Measurements from ENCODE around the gene HNRNPF.
"Not testable (repeated sequence)": the region's sequence is repeated elsewhere in the genome, so short reads cannot be mapped to it uniquely, and the experiment has no call there.

HNRNPF gene

DNA sequence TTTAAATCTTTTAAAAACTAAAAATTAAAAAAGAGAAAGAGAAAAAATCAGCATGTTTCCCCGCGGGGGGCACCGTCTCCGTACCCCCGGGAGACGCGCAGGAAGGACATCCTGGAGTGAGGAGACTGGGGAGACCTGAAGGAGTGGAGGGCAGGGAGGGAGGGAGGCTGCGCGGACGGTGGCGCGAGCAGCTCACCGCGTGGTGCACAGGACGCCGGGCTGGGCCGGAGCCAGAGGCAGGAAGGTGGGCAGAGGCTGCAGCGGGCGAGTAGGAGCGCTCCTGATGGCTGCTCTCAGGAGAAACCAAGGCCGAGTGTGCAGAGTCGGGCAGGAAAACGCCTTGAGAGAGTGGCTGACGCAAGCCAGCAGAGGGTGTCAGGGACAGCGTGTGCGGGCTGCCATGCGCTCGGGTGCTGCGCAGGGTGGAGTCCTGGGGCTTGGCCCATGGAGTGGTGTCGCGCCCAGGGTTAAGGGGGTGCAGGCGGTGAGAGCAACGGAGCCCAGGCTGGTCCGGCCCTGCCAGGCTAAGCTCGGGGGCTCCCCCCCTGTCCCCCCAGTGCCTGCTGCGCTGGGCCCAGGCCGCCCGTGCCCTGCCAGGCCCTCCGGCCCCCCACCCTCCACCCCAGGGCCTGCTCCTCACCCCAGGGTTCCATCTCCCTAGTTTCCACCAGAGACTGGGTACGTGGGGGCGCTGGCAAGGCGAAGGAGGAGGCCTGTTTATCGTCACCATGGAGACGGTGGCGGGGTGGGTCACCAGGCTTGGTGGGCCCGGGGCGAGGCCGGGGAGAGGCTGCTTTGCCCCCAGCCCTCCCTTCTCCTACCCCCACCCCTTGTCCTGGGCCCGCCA is 66.5 kb downstream of the HNRNPF start:
- Histone ChIP-seq H3K27me3 (ENCODE audit: control insufficient read depth in 5 of 5, insufficient read depth in 4 of 5, low read length in 5 of 5) (peaks cover 15 to 26% (median 22%) of the 10 kb centered on the region in 5 donors), H3K9ac (ENCODE audit: low read length in 5 of 5) (no peak overlapping the region), H3K4me3 (ENCODE audit: low read depth in 1 of 5, low read length in 5 of 5) (no peak overlapping the region), H3K9me3 (ENCODE audit: control insufficient read depth in 5 of 5, low read length in 5 of 5) (no peaks in the 10 kb centered on the region), H3K27ac (ENCODE audit: low read depth, low read length) (no peak overlapping the region), H3K4me1 (ENCODE audit: control insufficient read depth in 5 of 5, insufficient read depth in 5 of 5, low read length in 5 of 5) (peaks cover 0 to 4% (median 0%) of the 10 kb centered on the region in 5 donors), H3K36me3 (ENCODE audit: control insufficient read depth in 5 of 5, insufficient read depth in 5 of 5, low read length in 5 of 5) (no peaks in the 10 kb centered on the region)

DNA sequence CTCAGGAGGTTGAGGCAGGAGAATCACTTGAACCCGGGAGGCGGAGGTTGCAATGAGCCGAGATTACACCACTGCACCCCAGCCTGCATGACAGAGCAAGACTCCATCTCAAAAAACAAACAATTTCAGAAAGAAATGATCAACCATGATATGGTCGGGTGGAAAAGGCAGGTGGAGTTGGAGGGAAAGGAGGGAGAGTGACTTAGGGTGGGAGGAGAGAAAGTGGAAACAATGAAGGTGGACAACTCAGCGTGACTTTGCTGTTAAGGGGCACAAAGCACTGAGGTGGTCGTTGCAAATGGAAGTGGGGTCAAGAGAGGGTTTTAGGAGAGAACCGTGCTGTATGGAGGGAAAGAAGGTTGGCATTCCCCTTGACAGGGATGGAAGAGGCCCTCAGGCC is 67.5 kb downstream of the HNRNPF start:
- Histone ChIP-seq H3K9me3 (ENCODE audit: control insufficient read depth in 5 of 5, low read length in 5 of 5) (no peaks in the 10 kb centered on the region), H3K4me3 (ENCODE audit: low read depth in 1 of 5, low read length in 5 of 5) (no peak overlapping the region), H3K36me3 (ENCODE audit: control insufficient read depth in 5 of 5, insufficient read depth in 5 of 5, low read length in 5 of 5) (no peaks in the 10 kb centered on the region)

DNA sequence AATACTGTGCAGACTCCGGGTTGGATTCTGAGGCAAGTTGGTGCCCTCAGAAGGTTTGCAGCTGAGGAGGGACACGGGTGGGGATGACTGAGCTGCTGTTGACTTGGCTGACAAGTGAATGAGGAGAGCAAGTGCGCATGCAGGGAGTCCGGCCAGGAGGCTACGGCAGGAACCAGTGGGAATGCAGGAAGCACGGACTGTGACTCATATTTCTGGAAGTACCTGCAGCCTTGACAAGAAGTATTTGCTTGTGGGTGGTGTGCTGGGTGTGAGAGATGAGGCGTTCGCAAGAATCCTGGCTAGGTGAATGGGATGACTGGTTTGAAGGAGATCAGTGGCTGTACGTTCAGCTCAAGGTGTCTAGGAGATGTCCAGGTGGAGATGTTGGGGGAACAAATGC is 68.4 kb downstream of the HNRNPF start:
- Histone ChIP-seq H3K27me3 (ENCODE audit: control insufficient read depth in 5 of 5, insufficient read depth in 4 of 5, low read length in 5 of 5) (peaks cover 15 to 27% (median 22%) of the 10 kb centered on the region in 5 donors), H3K9me3 (ENCODE audit: control insufficient read depth in 5 of 5, low read length in 5 of 5) (no peaks in the 10 kb centered on the region), H3K4me3 (ENCODE audit: low read depth in 1 of 5, low read length in 5 of 5) (no peak overlapping the region), H3K36me3 (ENCODE audit: control insufficient read depth in 5 of 5, insufficient read depth in 5 of 5, low read length in 5 of 5) (no peaks in the 10 kb centered on the region), H3K4me1 (ENCODE audit: control insufficient read depth in 5 of 5, insufficient read depth in 5 of 5, low read length in 5 of 5) (peaks cover 0 to 4% (median 0%) of the 10 kb centered on the region in 5 donors), H3K27ac (ENCODE audit: low read depth, low read length) (no peak overlapping the region), H3K9ac (ENCODE audit: low read length in 5 of 5) (no peak overlapping the region)

More for the DNA sequence above, 67.5 kb downstream of the HNRNPF start:
- no peak overlapping the region for H3K9ac ChIP-seq (ENCODE audit: low read length in 5 of 5)
- peaks cover 0 to 4% (median 0%) of the 10 kb centered on the region in 5 donors for H3K4me1 ChIP-seq (ENCODE audit: control insufficient read depth in 5 of 5, insufficient read depth in 5 of 5, low read length in 5 of 5)
- no peak overlapping the region for H3K27ac ChIP-seq (ENCODE audit: low read depth, low read length)
- H3K27me3 ChIP-seq (ENCODE audit: control insufficient read depth in 5 of 5, insufficient read depth in 4 of 5, low read length in 5 of 5) = peaks cover 15 to 27% (median 22%) of the 10 kb centered on the region in 5 donors

DNA sequence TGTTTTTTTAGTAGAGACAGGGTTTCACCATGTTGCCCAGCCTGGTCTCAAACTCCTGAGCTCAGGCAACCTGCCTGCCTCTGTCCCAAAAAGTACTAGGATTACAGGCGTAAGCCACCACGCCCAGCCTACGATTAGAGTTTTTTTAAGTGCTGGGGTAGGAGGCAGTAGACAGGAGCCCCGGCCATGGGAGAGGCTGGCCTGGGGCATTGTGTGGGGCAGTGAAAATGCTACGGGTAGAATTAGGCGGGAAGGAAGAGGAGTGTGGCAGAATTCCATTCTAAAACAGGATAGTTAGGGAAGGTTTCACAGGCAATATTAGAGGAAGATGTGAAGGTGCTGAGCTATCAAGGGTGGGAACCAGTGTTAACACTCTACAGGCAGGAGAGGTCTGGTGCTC is 68.9 kb downstream of the HNRNPF start:
- H3K27me3 ChIP-seq (ENCODE audit: control insufficient read depth in 5 of 5, insufficient read depth in 4 of 5, low read length in 5 of 5) = peaks cover 15 to 27% (median 22%) of the 10 kb centered on the region in 5 donors
- H3K4me3 ChIP-seq (ENCODE audit: low read depth in 1 of 5, low read length in 5 of 5) = no peak overlapping the region
- H3K27ac ChIP-seq (ENCODE audit: low read depth, low read length) = no peak overlapping the region
- H3K9ac ChIP-seq (ENCODE audit: low read length in 5 of 5) = no peak overlapping the region
- H3K4me1 ChIP-seq (ENCODE audit: control insufficient read depth in 5 of 5, insufficient read depth in 5 of 5, low read length in 5 of 5) = peaks cover 0 to 4% (median 0%) of the 10 kb centered on the region in 5 donors
- H3K9me3 ChIP-seq (ENCODE audit: control insufficient read depth in 5 of 5, low read length in 5 of 5) = no peaks in the 10 kb centered on the region
- no peaks in the 10 kb centered on the region for H3K36me3 ChIP-seq (ENCODE audit: control insufficient read depth in 5 of 5, insufficient read depth in 5 of 5, low read length in 5 of 5)

DNA sequence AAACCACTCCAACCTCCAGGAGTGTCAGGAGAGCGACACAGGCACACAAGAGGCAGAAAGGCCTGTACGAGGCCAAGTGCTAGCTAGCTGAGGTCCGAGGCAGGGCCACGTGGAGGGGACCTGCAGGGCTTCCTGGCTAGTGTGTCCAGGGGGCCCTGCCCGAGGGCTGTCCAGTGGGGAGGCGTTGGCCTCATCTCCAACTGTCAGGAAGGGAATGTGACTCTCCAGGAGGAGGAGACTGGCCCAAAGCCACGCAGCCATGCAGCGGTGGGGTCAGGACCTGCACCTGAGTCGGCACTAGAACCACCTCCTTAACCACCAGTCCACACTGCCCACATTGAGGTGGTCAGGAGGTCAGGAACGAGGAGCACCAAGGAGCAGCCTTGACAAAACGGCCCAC is 69.8 kb downstream of the HNRNPF start:
- H3K27ac ChIP-seq (ENCODE audit: low read depth, low read length) = no peak overlapping the region
- H3K4me3 ChIP-seq (ENCODE audit: low read depth in 1 of 5, low read length in 5 of 5) = no peak overlapping the region
- no peaks in the 10 kb centered on the region for H3K9me3 ChIP-seq (ENCODE audit: control insufficient read depth in 5 of 5, low read length in 5 of 5)
- no peaks in the 10 kb centered on the region for H3K36me3 ChIP-seq (ENCODE audit: control insufficient read depth in 5 of 5, insufficient read depth in 5 of 5, low read length in 5 of 5)
- H3K27me3 ChIP-seq (ENCODE audit: control insufficient read depth in 5 of 5, insufficient read depth in 4 of 5, low read length in 5 of 5) = peaks cover 15 to 27% (median 22%) of the 10 kb centered on the region in 5 donors
- no peak overlapping the region for H3K9ac ChIP-seq (ENCODE audit: low read length in 5 of 5)
- H3K4me1 ChIP-seq (ENCODE audit: control insufficient read depth in 5 of 5, insufficient read depth in 5 of 5, low read length in 5 of 5) = peaks cover 0 to 4% (median 0%) of the 10 kb centered on the region in 5 donors

DNA sequence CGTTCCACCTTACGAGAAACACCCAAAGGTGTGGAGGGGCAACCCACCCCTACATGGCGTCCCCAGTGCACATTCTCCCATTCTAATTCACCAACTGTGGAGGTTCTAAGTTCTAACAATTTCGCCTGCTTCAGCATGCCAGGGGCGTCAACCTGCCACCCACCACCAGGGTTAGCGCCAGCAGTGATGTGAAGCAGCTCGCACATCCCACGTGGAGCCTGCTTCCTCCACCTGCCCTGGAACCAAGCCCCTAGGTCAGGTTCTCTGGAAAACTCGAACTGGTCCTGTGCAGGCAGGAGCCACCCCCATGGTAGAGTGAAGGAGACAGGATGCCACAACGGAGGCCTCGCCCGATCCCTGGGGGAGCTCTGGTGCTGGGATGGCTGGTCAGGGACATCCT is 70.9 kb downstream of the HNRNPF start:
- H3K27ac ChIP-seq (ENCODE audit: low read depth, low read length) = no peak overlapping the region
- peaks cover 13 to 27% (median 17%) of the 10 kb centered on the region in 5 donors for H3K27me3 ChIP-seq (ENCODE audit: control insufficient read depth in 5 of 5, insufficient read depth in 4 of 5, low read length in 5 of 5)
- H3K9ac ChIP-seq (ENCODE audit: low read length in 5 of 5) = no peak overlapping the region
- H3K4me3 ChIP-seq (ENCODE audit: low read depth in 1 of 5, low read length in 5 of 5) = no peak overlapping the region
- no peaks in the 10 kb centered on the region for H3K9me3 ChIP-seq (ENCODE audit: control insufficient read depth in 5 of 5, low read length in 5 of 5)
- H3K36me3 ChIP-seq (ENCODE audit: control insufficient read depth in 5 of 5, insufficient read depth in 5 of 5, low read length in 5 of 5) = no peaks in the 10 kb centered on the region
- peaks cover 0 to 4% (median 0%) of the 10 kb centered on the region in 5 donors for H3K4me1 ChIP-seq (ENCODE audit: control insufficient read depth in 5 of 5, insufficient read depth in 5 of 5, low read length in 5 of 5)

DNA sequence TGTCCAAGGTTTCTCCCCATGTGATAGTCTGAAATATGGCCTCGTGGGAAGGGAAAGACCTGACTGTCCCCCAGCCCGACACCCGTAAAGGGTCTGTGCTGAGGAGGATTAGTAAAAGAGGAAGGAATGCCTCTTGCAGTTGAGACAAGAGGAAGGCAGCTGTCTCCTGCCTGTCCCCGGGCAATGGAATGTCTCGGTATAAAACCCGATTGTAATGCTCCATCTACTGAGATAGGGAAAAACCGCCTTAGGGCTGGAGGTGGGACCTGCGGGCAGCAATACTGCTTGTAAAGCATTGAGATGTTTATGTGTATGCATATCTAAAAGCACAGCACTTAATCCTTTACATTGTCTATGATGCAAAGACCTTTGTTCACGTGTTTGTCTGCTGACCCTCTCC is 71.5 kb downstream of the HNRNPF start:
- H3K9me3 ChIP-seq (ENCODE audit: control insufficient read depth in 5 of 5, low read length in 5 of 5); H3K27ac ChIP-seq (ENCODE audit: low read depth, low read length); H3K4me3 ChIP-seq (ENCODE audit: low read depth in 1 of 5, low read length in 5 of 5); H3K4me1 ChIP-seq (ENCODE audit: control insufficient read depth in 5 of 5, insufficient read depth in 5 of 5, low read length in 5 of 5); H3K36me3 ChIP-seq (ENCODE audit: control insufficient read depth in 5 of 5, insufficient read depth in 5 of 5, low read length in 5 of 5); H3K9ac ChIP-seq (ENCODE audit: low read length in 5 of 5): not testable (repeated sequence)
- H3K27me3 ChIP-seq (ENCODE audit: control insufficient read depth in 5 of 5, insufficient read depth in 4 of 5, low read length in 5 of 5) = peaks cover 13 to 27% (median 17%) of the 10 kb centered on the region in 5 donors

DNA sequence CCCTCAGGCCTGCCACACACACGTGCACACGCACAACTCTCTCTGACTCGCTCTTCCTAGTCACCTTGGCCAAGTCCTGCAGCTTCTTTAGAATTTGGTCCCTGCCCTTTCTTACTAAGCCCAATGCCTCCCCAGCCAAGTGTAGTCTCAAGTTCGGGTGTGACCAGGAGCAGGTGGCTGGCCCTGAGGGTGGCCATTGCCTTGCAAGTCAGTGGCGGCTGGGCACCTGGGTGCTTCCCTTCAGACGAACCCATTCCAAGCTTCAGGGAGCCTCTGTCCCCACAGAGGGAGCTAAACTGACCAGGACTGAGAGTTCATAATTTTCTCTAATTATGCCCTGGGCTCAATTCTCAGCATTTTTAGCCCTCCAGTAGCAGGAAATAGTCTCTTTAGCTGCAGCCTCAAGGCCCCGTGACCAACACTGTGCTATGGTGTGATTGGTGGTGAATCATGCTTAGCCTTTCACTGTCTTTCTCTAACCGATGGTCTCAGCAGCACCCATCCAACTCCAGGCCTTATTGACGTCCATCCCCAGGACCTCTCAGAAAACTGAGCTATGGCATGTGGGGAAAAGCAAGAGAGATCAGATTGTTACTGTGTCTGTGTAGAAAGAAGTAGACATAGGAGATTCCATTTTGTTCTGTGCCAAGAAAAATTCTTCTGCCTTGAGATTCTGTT is 72.2 kb downstream of the HNRNPF start:
- Histone ChIP-seq H3K4me3 (ENCODE audit: low read depth in 1 of 5, low read length in 5 of 5) (no peak overlapping the region), H3K9me3 (ENCODE audit: control insufficient read depth in 5 of 5, low read length in 5 of 5) (no peaks in the 10 kb centered on the region), H3K36me3 (ENCODE audit: control insufficient read depth in 5 of 5, insufficient read depth in 5 of 5, low read length in 5 of 5) (no peaks in the 10 kb centered on the region), H3K4me1 (ENCODE audit: control insufficient read depth in 5 of 5, insufficient read depth in 5 of 5, low read length in 5 of 5) (peaks cover 0 to 4% (median 0%) of the 10 kb centered on the region in 5 donors), H3K27ac (ENCODE audit: low read depth, low read length) (no peak overlapping the region), H3K9ac (ENCODE audit: low read length in 5 of 5) (no peak overlapping the region), H3K27me3 (ENCODE audit: control insufficient read depth in 5 of 5, insufficient read depth in 4 of 5, low read length in 5 of 5) (peaks cover 13 to 23% (median 15%) of the 10 kb centered on the region in 5 donors)

DNA sequence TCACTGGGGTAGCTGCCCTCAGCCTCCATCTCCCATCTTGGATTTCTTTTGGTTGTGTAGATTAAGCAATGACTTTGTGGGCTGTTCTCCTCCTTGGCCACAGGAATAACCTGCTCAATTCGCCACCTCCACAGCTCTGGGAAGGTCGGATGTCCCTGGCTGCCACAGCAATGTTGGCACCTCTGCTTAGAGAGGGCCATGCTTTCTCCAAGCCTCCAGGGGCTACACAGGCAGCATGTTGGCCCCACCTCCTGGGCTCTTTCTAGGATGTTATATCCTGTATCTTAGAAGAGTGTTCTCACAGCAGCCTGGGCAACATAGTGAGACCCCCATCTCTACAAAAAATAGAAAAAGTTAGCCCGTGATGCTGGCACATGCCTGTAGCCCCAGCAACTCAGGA is 72.9 kb downstream of the HNRNPF start:
- Histone ChIP-seq H3K4me1 (ENCODE audit: control insufficient read depth in 5 of 5, insufficient read depth in 5 of 5, low read length in 5 of 5) (peaks cover 0 to 4% (median 0%) of the 10 kb centered on the region in 5 donors), H3K27me3 (ENCODE audit: control insufficient read depth in 5 of 5, insufficient read depth in 4 of 5, low read length in 5 of 5) (peaks cover 13 to 23% (median 15%) of the 10 kb centered on the region in 5 donors), H3K27ac (ENCODE audit: low read depth, low read length) (no peak overlapping the region), H3K36me3 (ENCODE audit: control insufficient read depth in 5 of 5, insufficient read depth in 5 of 5, low read length in 5 of 5) (no peaks in the 10 kb centered on the region), H3K9me3 (ENCODE audit: control insufficient read depth in 5 of 5, low read length in 5 of 5) (no peaks in the 10 kb centered on the region), H3K4me3 (ENCODE audit: low read depth in 1 of 5, low read length in 5 of 5) (no peak overlapping the region), H3K9ac (ENCODE audit: low read length in 5 of 5) (no peak overlapping the region)

Data from subcutaneous abdominal adipose tissue (tissue), 5 donors.